Osteoblast (primary cell): ENCODE results near the gene NACC2. TPM values are rescaled to one million over a fixed set of nuclear protein-coding genes. Genes with fewer than 3 reads are reported as not detected.
A peak's percentile ranks its signal among the peaks of the same experiment; 100 is the strongest.

ENCODE experiments used
- DNase-seq: peaks from one replicate; pipeline ENCODE4 v3.0.0; 2011; ENCODE audit warnings: low spot score, mixed read lengths; ENCODE audit not compliant: insufficient read length; ENCODE audit errors: missing footprints
- H2AFZ ChIP-seq: 2 replicates; pipeline ENCODE4 v1.6.0; 2011; ENCODE audit warnings: mild to moderate bottlenecking, low read length
- H3K27ac ChIP-seq: 2 replicates; pipeline ENCODE4 v1.5.1; 2011; ENCODE audit warnings: mild to moderate bottlenecking, low read depth, low read length, moderate library complexity
- H3K27me3 ChIP-seq: 2 replicates; pipeline ENCODE4 v1.6.0; 2012; ENCODE audit warnings: mild to moderate bottlenecking, control low read depth, inconsistent platforms, low read length, moderate library complexity; ENCODE audit not compliant: insufficient read depth
- H3K36me3 ChIP-seq: 2 replicates; pipeline ENCODE4 v1.5.1; 2011; ENCODE audit warnings: mild to moderate bottlenecking, low read length, control low read depth, moderate library complexity; ENCODE audit not compliant: insufficient read depth
- H3K4me1 ChIP-seq: 2 replicates; pipeline ENCODE4 v1.5.1; 2011; ENCODE audit warnings: mild to moderate bottlenecking, low read length, control low read depth, moderate library complexity; ENCODE audit not compliant: insufficient read depth
- H3K4me2 ChIP-seq: 2 replicates; pipeline ENCODE4 v1.6.0; 2011; ENCODE audit warnings: mild to moderate bottlenecking, low read length; ENCODE audit not compliant: insufficient read depth
- H3K4me3 ChIP-seq: fragments of 200-600 bp; sonication (generic); 3 replicates; pipeline ENCODE4 v1.5.1; 2012; ENCODE audit warnings: mild to moderate bottlenecking, low read length, inconsistent platforms; ENCODE audit not compliant: insufficient read depth
- H3K79me2 ChIP-seq: 2 replicates; pipeline ENCODE4 v1.6.0; 2012; ENCODE audit warnings: mild to moderate bottlenecking, low read length, control low read depth, inconsistent platforms; ENCODE audit not compliant: insufficient read depth
- H3K9me3 ChIP-seq: 2 replicates; pipeline ENCODE4 v1.5.1; 2011; ENCODE audit warnings: low read depth, low read length, control low read depth
- H4K20me1 ChIP-seq: 2 replicates; pipeline ENCODE4 v1.6.0; 2012; ENCODE audit warnings: mild to moderate bottlenecking, low read length, control low read depth; ENCODE audit not compliant: insufficient read depth
- CTCF ChIP-seq: IDR thresholded peaks from 2 replicates; pipeline ENCODE4 v1.5.1; 2011; ENCODE audit warnings: mild to moderate bottlenecking, low read depth, low read length, moderate library complexity; ENCODE audit errors: extremely low read depth
- total RNA-seq: library from RNA; depleted of rRNA; stranded (reverse); fragments of >200 nt; gene quantifications from 2 replicates; pipeline ENCODE4 v1.2.3, GENCODE V29; 2012

The NACC2 gene
- total RNA-seq, 1 donor: 32.9 TPM

- TF ChIP-seq CTCF: no peak
- Histone ChIP-seq H3K4me3 (no peak overlapping the region), H3K27me3 (no peaks in the 10 kb centered on the region), H3K79me2 (peaks cover 80% of the 10 kb centered on the region), H2AFZ (no peak overlapping the region), H4K20me1 (peaks cover 67% of the 10 kb centered on the region), H3K4me1 (no peaks in the 10 kb centered on the region), H3K27ac (no peak overlapping the region), H3K36me3 (peaks cover 18% of the 10 kb centered on the region), H3K9me3 (no peaks in the 10 kb centered on the region), H3K4me2 (no peak overlapping the region)
- peak; percentile 61 for DNase-seq
These were observed 50.0 kb downstream of the NACC2 start for GRCh38 chr9:136044971-136045594.

- H3K79me2 ChIP-seq: peaks cover 81% of the 10 kb centered on the region
- H3K27ac ChIP-seq: no peak overlapping the region
- no peak overlapping the region for H3K4me3 ChIP-seq
- peak; percentile 75 for DNase-seq
- no peak overlapping the region for H3K4me2 ChIP-seq
- no peaks in the 10 kb centered on the region for H3K27me3 ChIP-seq
- TF ChIP-seq CTCF: no peak
- no peak overlapping the region for H2AFZ ChIP-seq
- peaks cover 19% of the 10 kb centered on the region for H3K36me3 ChIP-seq
- H4K20me1 ChIP-seq: peaks cover 70% of the 10 kb centered on the region
- no peaks in the 10 kb centered on the region for H3K4me1 ChIP-seq
- no peaks in the 10 kb centered on the region for H3K9me3 ChIP-seq
These were observed 50.7 kb downstream of the NACC2 start for GRCh38 chr9:136044207-136044970.

GRCh38 chr9:136043441-136043991 lies 51.6 kb downstream of the NACC2 start:
- no peaks in the 10 kb centered on the region for H3K9me3 ChIP-seq

More at GRCh38 chr9:136043441-136043991, 51.6 kb downstream of the NACC2 start:
- H3K36me3 ChIP-seq: peaks cover 17% of the 10 kb centered on the region
- no peak overlapping the region for H2AFZ ChIP-seq
- H3K4me3 ChIP-seq: no peak overlapping the region
- H3K4me1 ChIP-seq: no peaks in the 10 kb centered on the region
- peak; percentile 57 for DNase-seq
- H4K20me1 ChIP-seq: peaks cover 69% of the 10 kb centered on the region
- H3K4me2 ChIP-seq: no peak overlapping the region
- no peaks in the 10 kb centered on the region for H3K27me3 ChIP-seq
- TF ChIP-seq CTCF: no peak
- no peak overlapping the region for H3K27ac ChIP-seq
- peaks cover 82% of the 10 kb centered on the region for H3K79me2 ChIP-seq
